HUES6 (cell line): ENCODE data around the gene NLRP9.

Experiments used
- H3K27ac ChIP-seq: 2 replicates; pipeline ENCODE4 v1.7.0; 2013; ENCODE audit warnings: low read depth, mild to moderate bottlenecking, low read length, inconsistent platforms
- H3K27me3 ChIP-seq: 2 replicates; pipeline ENCODE4 v1.6.1; 2013; ENCODE audit warnings: low read length; ENCODE audit not compliant: control insufficient read depth, insufficient read depth
- H3K36me3 ChIP-seq: 2 replicates; pipeline ENCODE4 v1.6.1; 2013; ENCODE audit warnings: low read length; ENCODE audit not compliant: control insufficient read depth, insufficient read depth
- H3K4me1 ChIP-seq: 2 replicates; pipeline ENCODE4 v1.6.1; 2013; ENCODE audit warnings: low read length; ENCODE audit not compliant: control insufficient read depth, insufficient read depth
- H3K4me3 ChIP-seq: 2 replicates; pipeline ENCODE4 v1.5.1; 2013; ENCODE audit warnings: low read depth, low read length
- H3K9ac ChIP-seq: one replicate; pipeline ENCODE4 v1.6.1; 2013; ENCODE audit warnings: mild to moderate bottlenecking, low read length
- H3K9me3 ChIP-seq: 2 replicates; pipeline ENCODE4 v1.6.1; 2013; ENCODE audit warnings: low read depth, low read length; ENCODE audit not compliant: control insufficient read depth, insufficient read depth

NLRP9 gene

GRCh38 chr19:55704494-55705245 lies 33.5 kb downstream of the NLRP9 start:
- Histone ChIP-seq H3K9ac (no peak overlapping the region), H3K4me1 (no peaks in the 10 kb centered on the region), H3K9me3 (peaks cover 17% of the 10 kb centered on the region; the same call in 1 of the 2 replicates), H3K36me3 (peaks cover 14% of the 10 kb centered on the region), H3K27ac (no peak overlapping the region), H3K4me3 (no peak overlapping the region), H3K27me3 (peaks cover 5% of the 10 kb centered on the region; the same call in 1 of the 2 replicates)

- Histone ChIP-seq H3K36me3 (peaks cover 21% of the 10 kb centered on the region), H3K9me3 (peaks cover 15% of the 10 kb centered on the region; the same call in 1 of the 2 replicates), H3K27ac (no peak overlapping the region), H3K4me3 (no peak overlapping the region), H3K27me3 (peaks cover 5% of the 10 kb centered on the region; the same call in 1 of the 2 replicates), H3K4me1 (no peaks in the 10 kb centered on the region), H3K9ac (no peak overlapping the region)
Observed at GRCh38 chr19:55703790-55704215, 34.4 kb downstream of the NLRP9 start.

- Histone ChIP-seq H3K9me3 (peaks cover 5% of the 10 kb centered on the region; the same call in 1 of the 2 replicates), H3K27ac (no peak overlapping the region), H3K9ac (no peak overlapping the region), H3K4me3 (no peak overlapping the region), H3K27me3 (no peaks in the 10 kb centered on the region), H3K36me3 (peaks cover 32% of the 10 kb centered on the region), H3K4me1 (no peaks in the 10 kb centered on the region)
Observed at GRCh38 chr19:55702131-55702627, 36.0 kb downstream of the NLRP9 start.

- H3K27me3 ChIP-seq: no peaks in the 10 kb centered on the region
- peaks cover 46% of the 10 kb centered on the region for H3K36me3 ChIP-seq
- peaks cover 5% of the 10 kb centered on the region; the same call in 1 of the 2 replicates for H3K9me3 ChIP-seq
- no peaks in the 10 kb centered on the region for H3K4me1 ChIP-seq
- H3K9ac ChIP-seq: no peak overlapping the region
- H3K4me3 ChIP-seq: no peak overlapping the region
- H3K27ac ChIP-seq: no peak overlapping the region
Observed at GRCh38 chr19:55700813-55701212, 37.4 kb downstream of the NLRP9 start.

- Histone ChIP-seq H3K9ac (no peak overlapping the region), H3K4me3 (no peak overlapping the region), H3K27me3 (no peaks in the 10 kb centered on the region), H3K9me3 (no peaks in the 10 kb centered on the region; the same call in 1 of the 2 replicates), H3K4me1 (no peaks in the 10 kb centered on the region), H3K27ac (no peak overlapping the region), H3K36me3 (peaks cover 53% of the 10 kb centered on the region)
Observed at GRCh38 chr19:55699221-55699620, 39.0 kb downstream of the NLRP9 start.

GRCh38 chr19:55698256-55698655 lies 39.9 kb downstream of the NLRP9 start:
- Histone ChIP-seq H3K27me3 (no peaks in the 10 kb centered on the region), H3K27ac (no peak overlapping the region), H3K4me3 (no peak overlapping the region), H3K4me1 (no peaks in the 10 kb centered on the region), H3K9me3 (no peaks in the 10 kb centered on the region; the same call in 1 of the 2 replicates), H3K36me3 (peaks cover 62% of the 10 kb centered on the region), H3K9ac (no peak overlapping the region)

GRCh38 chr19:55697698-55698097 lies 40.5 kb downstream of the NLRP9 start:
- no peaks in the 10 kb centered on the region for H3K27me3 ChIP-seq
- no peak overlapping the region for H3K27ac ChIP-seq
- H3K9me3 ChIP-seq: no peaks in the 10 kb centered on the region; the same call in 1 of the 2 replicates
- H3K36me3 ChIP-seq: peaks cover 68% of the 10 kb centered on the region
- no peak overlapping the region for H3K9ac ChIP-seq
- no peaks in the 10 kb centered on the region for H3K4me1 ChIP-seq
- H3K4me3 ChIP-seq: no peak overlapping the region

GRCh38 chr19:55697069-55697440 lies 41.1 kb downstream of the NLRP9 start:
- Histone ChIP-seq H3K9me3 (no peaks in the 10 kb centered on the region; the same call in 1 of the 2 replicates), H3K36me3 (peaks cover 72% of the 10 kb centered on the region), H3K4me3 (no peak overlapping the region), H3K9ac (no peak overlapping the region), H3K27me3 (no peaks in the 10 kb centered on the region), H3K4me1 (no peaks in the 10 kb centered on the region), H3K27ac (no peak overlapping the region)

GRCh38 chr19:55696301-55697068 lies 41.7 kb downstream of the NLRP9 start:
- Histone ChIP-seq H3K36me3 (peaks cover 74% of the 10 kb centered on the region), H3K4me3 (no peak overlapping the region), H3K9ac (no peak overlapping the region), H3K4me1 (no peaks in the 10 kb centered on the region), H3K9me3 (no peaks in the 10 kb centered on the region; the same call in 1 of the 2 replicates), H3K27ac (no peak overlapping the region), H3K27me3 (no peaks in the 10 kb centered on the region)

- Histone ChIP-seq H3K27ac (no peak overlapping the region), H3K4me1 (no peaks in the 10 kb centered on the region), H3K9me3 (no peaks in the 10 kb centered on the region; the same call in 1 of the 2 replicates), H3K4me3 (no peak overlapping the region), H3K36me3 (peaks cover 81% of the 10 kb centered on the region), H3K9ac (no peak overlapping the region), H3K27me3 (no peaks in the 10 kb centered on the region)
Observed at GRCh38 chr19:55695511-55696290, 42.5 kb downstream of the NLRP9 start.
